ENCODE measurements around the gene CACNA1H. TPM values are rescaled to one million over a fixed set of nuclear protein-coding genes. Genes with fewer than 3 reads are reported as not detected.
"Not testable (repeated sequence)": the region's sequence is repeated elsewhere in the genome, so short reads cannot be mapped to it uniquely, and the experiment has no call there.

The CACNA1H gene
- total RNA-seq, 1 donor from 2014 or later: 4.1 TPM

DNA sequence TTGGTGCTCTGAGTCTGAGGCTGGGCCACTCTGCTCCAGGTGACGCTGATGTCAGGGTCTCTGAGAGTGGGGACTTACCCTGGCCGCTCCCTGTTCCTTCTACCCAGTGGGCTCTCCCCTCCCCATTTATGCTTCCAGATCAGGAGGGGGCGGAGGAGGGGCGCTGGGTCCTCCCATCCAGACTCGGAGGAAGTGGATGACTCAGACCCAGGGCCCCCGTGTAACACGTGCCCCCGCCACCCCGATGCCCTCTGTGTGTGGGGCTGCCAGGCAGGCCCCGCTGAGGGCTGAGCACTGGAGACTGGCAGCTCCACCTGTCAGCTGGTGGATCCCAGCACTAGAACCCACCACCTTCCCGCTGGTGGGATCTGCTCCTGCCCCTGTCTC, 77.2 kb downstream of the CACNA1H start, which contains the start of gene TPSB2:
TSS of gene TPSB2 (minus strand) at position 101 of the 387 bp plus-strand sequence. CDS start 233 bp downstream, outside the sequence.
- intact Hi-C loops (cut with DNase I); DNase-seq (ENCODE audit: low spot score): not testable (repeated sequence)
- peak; percentile 20 for ATAC-seq

DNA sequence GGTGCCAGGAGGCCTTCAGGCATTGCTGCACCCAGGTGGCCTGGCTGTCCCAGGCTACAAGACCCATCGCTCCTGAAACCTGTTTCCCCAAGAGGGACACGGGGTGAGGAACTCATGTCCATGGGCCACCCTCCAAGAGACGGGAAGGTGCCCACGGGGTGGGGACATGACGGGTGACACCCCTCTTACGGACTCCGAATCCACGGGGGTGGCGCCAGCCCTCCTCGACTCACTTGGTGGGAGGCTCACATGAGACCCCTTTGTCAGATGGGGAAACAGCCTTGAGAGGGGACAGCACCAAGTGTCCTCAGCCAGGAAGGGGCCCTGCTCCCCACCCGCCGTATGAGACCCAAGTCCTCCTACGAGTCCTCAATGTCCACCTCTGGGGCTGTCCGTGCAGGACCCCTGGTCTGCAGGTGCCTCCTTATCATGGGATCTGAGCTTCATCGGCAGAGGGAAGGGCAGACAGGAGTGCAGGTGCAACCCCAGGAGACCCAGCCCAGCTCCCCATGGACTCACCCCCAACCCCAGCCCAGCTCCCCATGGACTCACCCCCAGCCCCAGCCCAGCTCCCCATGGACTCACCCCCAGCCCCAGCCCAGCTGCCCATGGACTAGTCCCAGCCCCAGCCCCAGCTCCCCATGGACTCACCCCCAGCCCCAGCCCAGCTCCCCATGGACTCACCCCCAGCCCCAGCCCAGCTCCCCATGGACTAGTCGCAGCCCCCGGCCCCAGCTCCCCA, 77.7 kb downstream of the CACNA1H start:
- ATAC-seq; DNase-seq (ENCODE audit: low spot score); intact Hi-C loops (cut with DNase I): not testable (repeated sequence)

DNA sequence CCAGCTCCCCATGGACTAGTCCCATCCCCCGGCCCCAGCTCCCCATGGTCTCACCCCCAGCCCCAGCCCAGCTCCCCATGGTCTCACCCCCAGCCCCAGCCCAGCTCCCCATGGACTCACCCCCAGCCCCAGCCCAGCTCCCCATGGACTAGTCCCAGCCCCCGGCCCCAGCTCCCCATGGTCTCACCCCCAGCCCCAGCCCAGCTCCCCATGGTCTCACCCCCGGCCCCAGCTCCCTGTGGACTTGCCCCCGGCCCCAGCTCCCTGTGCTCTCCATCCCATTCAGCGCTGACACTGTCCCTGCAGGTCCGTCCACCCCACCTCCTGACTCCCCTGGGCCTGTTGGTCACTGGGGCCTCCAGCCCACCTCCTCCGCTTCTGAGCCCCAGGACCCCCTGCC, 78.4 kb downstream of the CACNA1H start:
- intact Hi-C loops (cut with DNase I); ATAC-seq; DNase-seq (ENCODE audit: low spot score): not testable (repeated sequence)

DNA sequence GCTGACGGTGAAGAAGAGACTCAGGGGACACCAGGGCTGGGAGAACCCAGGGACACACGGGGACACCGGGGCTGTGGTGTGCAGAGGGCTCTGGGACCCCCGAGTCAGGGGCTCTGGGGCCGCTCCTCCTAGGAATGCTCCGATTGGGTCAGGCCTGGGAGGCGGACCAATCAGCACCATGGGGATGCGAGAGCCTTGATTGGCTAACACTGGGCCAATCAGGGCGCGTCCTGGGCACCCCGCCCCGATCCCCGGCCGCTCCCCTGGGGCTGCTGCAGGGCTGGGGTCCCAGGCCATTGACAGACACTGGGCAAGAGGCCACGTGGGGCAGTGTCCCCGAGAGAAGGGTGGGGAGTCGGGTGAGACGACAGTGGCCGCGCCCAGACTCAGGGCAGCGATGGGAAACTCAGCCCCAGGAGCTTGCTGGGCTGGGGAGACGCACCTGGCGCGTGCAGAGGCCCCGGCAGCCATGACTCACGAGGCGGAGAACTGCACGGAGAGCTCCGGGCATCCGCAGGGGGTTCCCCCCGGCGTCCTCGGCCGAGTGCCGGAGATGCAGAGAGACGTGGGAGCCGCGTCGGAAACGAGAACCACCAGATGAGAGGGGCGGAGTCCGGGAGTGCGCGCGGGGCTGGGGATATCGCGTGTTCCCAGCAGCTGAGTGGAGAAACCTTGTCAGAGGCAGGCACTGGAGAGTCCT, 79.3 kb downstream of the CACNA1H start:
- intact Hi-C loops (cut with DNase I); DNase-seq (ENCODE audit: low spot score); ATAC-seq: not testable (repeated sequence)

DNA sequence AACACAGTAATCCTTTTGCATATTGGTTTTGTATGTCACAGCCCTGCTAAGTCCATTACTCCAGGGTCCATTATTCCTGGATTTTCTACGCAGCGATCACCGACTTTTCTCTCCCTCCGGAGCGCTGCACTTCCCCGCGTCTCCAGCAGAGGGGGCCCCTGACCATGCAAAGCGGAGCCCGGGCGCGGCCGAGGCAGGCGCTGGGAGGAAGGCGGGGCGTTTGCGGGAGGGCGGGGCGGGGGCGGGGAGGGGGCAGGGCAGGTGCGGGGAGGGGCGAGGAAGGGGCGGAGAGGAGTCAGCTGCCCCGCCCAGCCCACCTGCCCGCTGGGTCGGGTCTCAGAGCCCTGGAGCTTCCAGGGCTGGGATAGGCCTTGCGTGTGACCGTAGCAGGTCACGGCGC, 83.8 kb downstream of the CACNA1H start:
- DNase-seq (ENCODE audit: low spot score); intact Hi-C loops (cut with DNase I): not testable (repeated sequence)
- ATAC-seq: peak; percentile 38

DNA sequence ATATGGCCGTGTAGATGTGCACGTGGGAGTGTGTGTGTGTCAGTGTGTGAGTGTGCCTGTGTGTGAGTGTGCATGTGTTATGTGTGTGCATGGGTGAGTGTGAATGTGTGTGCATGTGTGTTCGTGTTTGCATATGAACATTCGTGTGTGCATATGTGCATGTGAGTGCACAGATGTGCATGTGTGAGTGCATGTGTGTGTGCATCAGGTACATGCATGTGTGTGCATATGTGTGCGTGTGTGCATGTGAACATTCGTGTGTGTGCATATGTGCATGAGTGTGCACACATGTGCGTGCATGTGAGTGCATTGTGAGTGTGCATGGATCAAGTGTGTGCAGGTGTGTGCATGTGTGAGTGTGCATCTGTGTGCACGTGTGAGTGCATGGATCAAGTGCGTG, 85.1 kb downstream of the CACNA1H start:
- intact Hi-C loops (cut with DNase I): no loop called here
- no peak for DNase-seq (ENCODE audit: low spot score)

DNA sequence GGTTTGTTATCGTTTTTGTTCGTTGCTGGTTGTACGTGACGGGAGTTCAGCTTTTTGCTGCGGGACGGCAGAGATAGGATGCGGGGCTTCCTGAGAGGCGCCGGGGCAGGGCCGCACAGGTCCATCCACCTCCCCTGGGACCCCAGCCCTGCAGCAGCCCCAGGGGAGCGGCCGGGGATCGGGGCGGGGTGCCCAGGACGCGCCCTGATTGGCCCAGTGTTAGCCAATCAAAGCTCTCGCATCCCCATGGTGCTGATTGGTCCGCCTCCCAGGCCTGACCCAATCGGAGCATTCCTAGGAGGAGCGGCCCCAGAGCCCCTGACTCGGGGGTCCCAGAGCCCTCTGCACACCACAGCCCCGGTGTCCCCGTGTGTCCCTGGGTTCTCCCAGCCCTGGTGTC, 86.0 kb downstream of the CACNA1H start:
- ATAC-seq; intact Hi-C loops (cut with DNase I); DNase-seq (ENCODE audit: low spot score): not testable (repeated sequence)

More for the DNA sequence above, 85.1 kb downstream of the CACNA1H start:
- ATAC-seq: no peak

DNA sequence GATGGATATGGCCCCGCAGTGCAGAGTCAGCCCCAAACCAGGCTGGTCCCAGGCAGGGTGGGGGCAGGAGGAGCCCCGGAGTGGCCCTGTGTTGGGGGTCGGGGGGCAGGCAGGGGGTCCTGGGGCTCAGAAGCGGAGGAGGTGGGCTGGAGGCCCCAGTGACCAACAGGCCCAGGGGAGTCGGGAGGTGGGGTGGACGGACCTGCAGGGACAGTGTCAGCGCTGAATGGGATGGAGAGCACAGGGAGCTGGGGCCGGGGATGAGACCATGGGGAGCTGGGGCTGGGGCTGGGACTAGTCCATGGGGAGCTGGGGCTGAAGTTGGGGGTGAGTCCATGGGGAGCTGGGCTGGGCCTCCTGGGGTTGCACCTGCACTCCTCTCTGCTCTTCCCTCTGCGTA, 86.7 kb downstream of the CACNA1H start:
- DNase-seq (ENCODE audit: low spot score); ATAC-seq; intact Hi-C loops (cut with DNase I): not testable (repeated sequence)

DNA sequence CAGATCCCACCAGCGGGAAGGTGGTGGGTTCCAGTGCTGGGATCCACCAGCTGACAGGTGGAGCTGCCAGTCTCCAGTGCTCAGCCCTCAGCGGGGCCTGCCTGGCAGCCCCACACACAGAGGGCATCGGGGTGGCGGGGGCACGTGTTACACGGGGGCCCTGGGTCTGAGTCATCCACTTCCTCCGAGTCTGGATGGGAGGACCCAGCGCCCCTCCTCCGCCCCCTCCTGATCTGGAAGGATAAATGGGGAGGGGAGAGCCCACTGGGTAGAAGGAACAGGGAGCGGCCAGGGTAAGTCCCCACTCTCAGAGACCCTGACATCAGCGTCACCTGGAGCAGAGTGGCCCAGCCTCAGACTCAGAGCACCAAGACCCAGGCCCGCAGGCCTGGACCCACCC, 87.5 kb downstream of the CACNA1H start, which contains the start of gene TPSAB1:
TSS of gene TPSAB1 (plus strand) at position 270 of the 400 bp plus-strand sequence. CDS start 234 bp downstream, outside the sequence.
- intact Hi-C loops (cut with DNase I); DNase-seq (ENCODE audit: low spot score): not testable (repeated sequence)
- peak; percentile 45 for ATAC-seq

DNA sequence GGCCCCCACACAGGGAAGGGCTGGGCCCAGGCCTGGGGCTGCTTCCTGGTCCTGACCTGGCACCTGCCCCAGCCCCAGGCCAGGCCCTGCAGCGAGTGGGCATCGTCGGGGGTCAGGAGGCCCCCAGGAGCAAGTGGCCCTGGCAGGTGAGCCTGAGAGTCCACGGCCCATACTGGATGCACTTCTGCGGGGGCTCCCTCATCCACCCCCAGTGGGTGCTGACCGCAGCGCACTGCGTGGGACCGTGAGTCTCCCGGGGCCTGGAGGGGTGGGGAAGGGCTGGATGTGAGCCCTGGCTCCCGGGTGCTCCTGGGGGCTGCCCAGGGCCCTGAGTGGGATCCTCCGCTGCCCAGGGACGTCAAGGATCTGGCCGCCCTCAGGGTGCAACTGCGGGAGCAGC, 88.2 kb downstream of the CACNA1H start:
- intact Hi-C loops (cut with DNase I); DNase-seq (ENCODE audit: low spot score); ATAC-seq: not testable (repeated sequence)

DNA sequence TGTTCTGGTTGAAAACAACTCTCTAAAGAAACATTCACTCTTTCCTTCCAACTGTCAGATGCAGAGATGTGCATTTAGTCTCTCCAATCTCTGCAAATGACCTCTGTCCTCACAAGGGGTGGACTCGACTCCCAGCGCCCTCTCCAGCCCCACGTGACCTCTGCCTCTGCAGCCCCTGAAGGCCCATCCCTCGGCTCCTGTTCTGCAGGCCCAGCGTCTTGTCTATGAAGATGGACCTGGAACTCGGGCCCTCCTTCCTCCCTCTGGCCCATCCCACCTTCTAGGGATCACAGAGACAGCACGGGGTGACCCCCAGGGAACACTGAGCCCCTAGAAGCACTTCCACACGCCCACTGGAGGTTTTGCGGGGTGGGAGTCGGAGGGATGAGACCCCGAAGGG, 90.5 kb downstream of the CACNA1H start:
- ATAC-seq; DNase-seq (ENCODE audit: low spot score); intact Hi-C loops (cut with DNase I): not testable (repeated sequence)

DNA sequence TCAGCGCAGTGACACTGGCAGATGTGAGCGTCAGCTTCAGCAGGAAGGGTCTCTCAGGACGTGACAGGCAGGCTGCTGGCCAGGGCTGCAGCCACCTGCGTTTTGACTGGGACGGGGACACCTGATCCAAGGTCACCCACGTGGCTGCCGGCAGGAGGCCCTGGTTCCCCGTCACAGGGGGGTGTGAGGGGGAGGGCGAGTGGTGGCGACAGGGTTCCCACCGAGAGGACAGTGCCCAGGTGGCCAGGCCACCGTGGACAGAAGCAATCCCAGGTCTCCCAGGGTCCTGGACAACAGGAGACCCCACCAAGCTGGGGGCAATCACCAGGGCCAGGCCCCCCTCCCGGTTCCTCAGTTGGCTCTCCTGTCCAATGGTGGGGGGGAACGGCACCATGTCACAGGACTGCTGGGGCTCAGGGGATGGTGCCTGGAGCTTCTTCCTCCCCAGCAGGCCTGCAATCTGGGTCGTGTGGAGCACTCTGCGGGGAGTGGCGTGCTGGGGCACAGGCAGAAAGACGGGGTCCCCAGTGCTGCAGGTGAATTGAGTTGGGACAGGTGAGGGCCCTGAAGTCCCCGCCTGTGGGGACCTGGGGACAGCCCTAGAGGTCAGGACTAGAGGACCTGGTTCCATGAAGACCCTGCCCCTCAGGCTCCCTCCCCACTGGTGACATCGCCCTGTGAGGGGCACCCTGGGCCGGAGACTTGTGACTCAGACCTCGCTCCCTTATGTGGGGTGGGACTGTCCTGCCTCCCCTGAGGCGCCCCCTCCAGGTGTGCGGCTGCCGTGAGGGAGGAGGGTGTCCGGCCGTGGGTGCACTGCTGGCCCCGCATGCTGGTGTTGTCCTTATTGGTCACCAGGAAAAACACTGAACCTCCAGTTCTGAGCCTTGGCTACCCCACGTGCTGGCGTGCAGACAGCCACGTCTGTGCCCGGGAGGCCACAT, 91.3 kb downstream of the CACNA1H start:
- intact Hi-C loops (cut with DNase I); DNase-seq (ENCODE audit: low spot score); ATAC-seq: not testable (repeated sequence)

DNA sequence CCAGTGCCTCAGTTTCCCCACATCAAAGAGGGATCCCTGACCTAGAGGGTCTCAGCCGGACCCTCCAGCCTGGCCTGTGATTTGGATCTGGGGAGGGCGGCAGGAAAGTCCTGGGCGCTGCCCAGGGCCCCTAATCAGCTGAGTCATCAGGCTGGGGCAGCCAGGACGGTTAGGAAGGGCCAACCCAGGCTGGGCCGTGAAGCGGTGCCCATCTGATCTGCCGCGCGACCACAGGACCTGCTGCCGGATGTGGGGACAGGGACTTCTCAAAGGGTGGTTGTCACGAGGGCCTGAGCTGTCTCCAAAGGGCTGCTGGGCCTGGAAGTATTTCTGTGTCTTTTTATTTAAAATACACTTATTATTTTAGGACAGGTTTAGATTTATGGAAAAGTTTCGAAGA, 92.0 kb downstream of the CACNA1H start:
- no peak for DNase-seq (ENCODE audit: low spot score)
- intact Hi-C loops (cut with DNase I): no loop called here

DNA sequence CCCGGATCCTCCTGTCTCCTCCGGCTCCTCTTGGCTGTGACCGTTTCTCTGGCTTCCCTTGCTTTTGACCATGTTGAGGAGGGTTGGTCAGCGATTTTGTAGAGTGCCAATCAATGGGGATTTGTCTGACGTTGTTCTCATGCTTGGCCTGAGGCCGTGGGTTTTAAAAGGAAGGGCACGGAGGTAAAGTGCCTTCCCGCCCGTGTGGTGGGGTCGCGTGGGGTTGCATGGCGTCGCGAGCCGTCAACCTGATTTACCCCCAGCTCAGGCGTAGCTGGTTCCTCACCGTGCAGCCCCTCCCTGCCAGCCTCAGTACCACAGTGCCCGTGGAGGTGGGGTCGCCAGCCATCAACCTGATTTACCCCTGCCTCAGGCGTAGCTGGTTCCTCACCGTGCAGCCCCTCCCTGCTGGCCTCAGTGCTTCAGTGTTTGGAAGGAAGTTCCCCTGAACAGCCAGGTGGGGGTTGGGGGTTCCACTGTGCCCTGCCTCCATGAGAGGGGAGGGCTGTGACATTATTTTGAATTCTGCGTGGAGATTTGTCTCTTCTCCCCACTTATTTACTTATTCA, 92.6 kb downstream of the CACNA1H start:
- DNase-seq (ENCODE audit: low spot score) (no peak), ATAC-seq (no peak)
- intact Hi-C loops (cut with DNase I): no loop called here

More for the DNA sequence above, 92.0 kb downstream of the CACNA1H start:
- ATAC-seq: no peak

DNA sequence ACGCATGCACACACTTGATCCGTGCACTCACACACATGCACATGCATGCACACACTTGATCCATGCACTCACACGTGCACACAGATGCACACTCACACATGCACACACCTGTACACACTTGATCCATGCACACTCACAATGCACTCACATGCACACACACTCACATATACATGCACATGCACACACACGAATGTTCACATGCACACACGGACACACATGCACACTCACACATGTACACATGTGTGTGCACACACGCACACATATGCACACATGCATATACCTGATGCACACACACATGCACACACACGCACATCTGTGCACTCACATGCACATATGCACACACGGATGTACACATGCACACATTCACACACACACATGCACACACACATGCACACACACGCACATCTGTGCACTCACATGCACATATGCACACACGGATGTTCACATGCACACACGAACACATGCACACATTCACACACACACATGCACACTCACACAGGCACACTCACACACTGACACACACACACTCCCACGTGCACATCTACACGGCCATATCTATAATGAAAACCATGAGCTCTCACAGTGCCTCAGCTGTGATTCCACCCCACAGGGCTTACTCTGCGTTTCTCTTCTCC, 95.1 kb downstream of the CACNA1H start:
- intact Hi-C loops (cut with DNase I); DNase-seq (ENCODE audit: low spot score); ATAC-seq: not testable (repeated sequence)

DNA sequence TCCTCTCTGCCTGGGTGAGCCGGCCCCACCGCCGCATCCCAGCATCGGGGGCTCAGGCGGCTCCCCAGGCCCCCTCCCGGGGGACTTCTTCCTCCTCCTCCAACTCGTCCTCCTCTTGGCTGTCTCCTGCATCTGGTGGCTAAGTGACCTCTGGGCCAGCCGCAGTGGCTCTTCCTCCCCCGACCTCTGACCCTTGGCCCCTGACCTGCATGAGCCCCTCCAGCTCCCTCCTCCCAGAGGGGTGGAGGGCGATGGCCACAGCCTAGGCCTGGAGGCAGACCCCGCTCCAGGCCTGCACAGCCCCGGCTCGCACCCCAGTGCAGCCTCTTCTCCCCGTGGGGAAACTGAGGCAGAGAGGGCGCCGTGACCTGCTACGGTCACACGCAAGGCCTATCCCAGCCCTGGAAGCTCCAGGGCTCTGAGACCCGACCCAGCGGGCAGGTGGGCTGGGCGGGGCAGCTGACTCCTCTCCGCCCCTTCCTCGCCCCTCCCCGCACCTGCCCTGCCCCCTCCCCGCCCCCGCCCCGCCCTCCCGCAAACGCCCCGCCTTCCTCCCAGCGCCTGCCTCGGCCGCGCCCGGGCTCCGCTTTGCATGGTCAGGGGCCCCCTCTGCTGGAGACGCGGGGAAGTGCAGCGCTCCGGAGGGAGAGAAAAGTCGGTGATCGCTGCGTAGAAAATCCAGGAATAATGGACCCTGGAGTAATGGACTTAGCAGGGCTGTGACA, 96.3 kb downstream of the CACNA1H start:
- intact Hi-C loops (cut with DNase I): not testable (repeated sequence)

DNA sequence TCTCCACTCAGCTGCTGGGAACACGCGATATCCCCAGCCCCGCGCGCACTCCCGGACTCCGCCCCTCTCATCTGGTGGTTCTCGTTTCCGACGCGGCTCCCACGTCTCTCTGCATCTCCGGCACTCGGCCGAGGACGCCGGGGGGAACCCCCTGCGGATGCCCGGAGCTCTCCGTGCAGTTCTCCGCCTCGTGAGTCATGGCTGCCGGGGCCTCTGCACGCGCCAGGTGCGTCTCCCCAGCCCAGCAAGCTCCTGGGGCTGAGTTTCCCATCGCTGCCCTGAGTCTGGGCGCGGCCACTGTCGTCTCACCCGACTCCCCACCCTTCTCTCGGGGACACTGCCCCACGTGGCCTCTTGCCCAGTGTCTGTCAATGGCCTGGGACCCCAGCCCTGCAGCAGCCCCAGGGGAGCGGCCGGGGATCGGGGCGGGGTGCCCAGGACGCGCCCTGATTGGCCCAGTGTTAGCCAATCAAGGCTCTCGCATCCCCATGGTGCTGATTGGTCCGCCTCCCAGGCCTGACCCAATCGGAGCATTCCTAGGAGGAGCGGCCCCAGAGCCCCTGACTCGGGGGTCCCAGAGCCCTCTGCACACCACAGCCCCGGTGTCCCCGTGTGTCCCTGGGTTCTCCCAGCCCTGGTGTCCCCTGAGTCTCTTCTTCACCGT, 100.9 kb downstream of the CACNA1H start:
- DNase-seq (ENCODE audit: low spot score); intact Hi-C loops (cut with DNase I): not testable (repeated sequence)

More for the DNA sequence above, 96.3 kb downstream of the CACNA1H start:
- peak; percentile 54 for ATAC-seq
- DNase-seq (ENCODE audit: low spot score): not testable (repeated sequence)

More for the DNA sequence above, 100.9 kb downstream of the CACNA1H start:
- ATAC-seq: peak; percentile 38
